Mesenchymal stem cell (in vitro differentiated cells and primary cell): ENCODE data around the gene ECT2L.

Experiments
- DNase-seq: peaks from one replicate; pipeline ENCODE4 v3.0.0-alpha.2; 2013
- H2AFZ ChIP-seq: one replicate; pipeline ENCODE4 v1.6.1; 2013; ENCODE audit warnings: low read depth, mild to moderate bottlenecking, control low read depth, inconsistent platforms, low read length, moderate library complexity
- H2AK5ac ChIP-seq: 2 replicates; pipeline ENCODE4 v1.6.1; 2013; ENCODE audit warnings: low read length, moderate library complexity, mild to moderate bottlenecking, inconsistent platforms; ENCODE audit not compliant: severe bottlenecking
- H2BK120ac ChIP-seq: one replicate; pipeline ENCODE4 v1.6.1; 2013; ENCODE audit warnings: low read depth, mild to moderate bottlenecking, inconsistent platforms, low read length, moderate library complexity
- H2BK12ac ChIP-seq, 2 experiments: one replicate each; pipeline ENCODE4 v1.6.1; 2013; ENCODE audit warnings: inconsistent platforms in 2 of 2, low read length in 2 of 2, mild to moderate bottlenecking in 2 of 2, moderate library complexity in 2 of 2, control low read depth in 1 of 2
- H2BK15ac ChIP-seq: one replicate; pipeline ENCODE4 v1.6.1; 2013; ENCODE audit warnings: mild to moderate bottlenecking, low read depth, inconsistent platforms; ENCODE audit not compliant: poor library complexity, severe bottlenecking
- H2BK5ac ChIP-seq: 2 replicates; pipeline ENCODE4 v1.6.1; 2013; ENCODE audit warnings: low read depth, mild to moderate bottlenecking, low read length, control low read depth, inconsistent platforms; ENCODE audit not compliant: poor library complexity, severe bottlenecking
- H3K14ac ChIP-seq, 2 experiments: one replicate each; pipeline ENCODE4 v1.6.1; 2013; ENCODE audit warnings: inconsistent platforms in 2 of 2, low read length in 2 of 2, control low read depth in 1 of 2, mild to moderate bottlenecking in 1 of 2, moderate library complexity in 1 of 2
- H3K18ac ChIP-seq, 2 experiments: one replicate each; pipeline ENCODE4 v1.6.1; 2013; ENCODE audit warnings: inconsistent platforms in 2 of 2, low read length in 2 of 2, control low read depth in 1 of 2, low read depth in 1 of 2, mild to moderate bottlenecking in 1 of 2
- H3K23ac ChIP-seq, 2 experiments: one replicate each; pipeline ENCODE4 v1.6.1; 2013; ENCODE audit warnings: inconsistent platforms in 2 of 2, low read length in 2 of 2, mild to moderate bottlenecking in 2 of 2, moderate library complexity in 2 of 2, control low read depth in 1 of 2
- H3K27ac ChIP-seq: 2 replicates; pipeline ENCODE4 v1.5.1; 2013; ENCODE audit warnings: mild to moderate bottlenecking, moderate library complexity, low read length, control low read depth, inconsistent platforms; ENCODE audit not compliant: poor library complexity, severe bottlenecking
- H3K27me3 ChIP-seq, 2 experiments: 2 replicates each; pipeline versions ENCODE4 v1.6.1 to v1.7.0; 2013; ENCODE audit warnings: low read length in 2 of 2, mild to moderate bottlenecking in 2 of 2, moderate library complexity in 2 of 2, control low read depth in 1 of 2, inconsistent platforms in 1 of 2; ENCODE audit not compliant: control insufficient read depth in 1 of 2, insufficient read depth in 1 of 2
- H3K36me3 ChIP-seq, 2 experiments: 2 replicates each; pipeline versions ENCODE4 v1.6.1 to v1.7.0; 2013; ENCODE audit warnings: low read length in 2 of 2, control low read depth in 1 of 2, inconsistent platforms in 1 of 2, low read depth in 1 of 2, mild to moderate bottlenecking in 1 of 2; ENCODE audit not compliant: insufficient read depth in 2 of 2, control insufficient read depth in 1 of 2
- H3K4ac ChIP-seq, 2 experiments: one replicate each; pipeline ENCODE4 v1.6.1; 2013; ENCODE audit warnings: inconsistent platforms in 2 of 2, low read length in 2 of 2, mild to moderate bottlenecking in 2 of 2, moderate library complexity in 2 of 2, control low read depth in 1 of 2, low read depth in 1 of 2
- H3K4me1 ChIP-seq: 2 replicates; pipeline ENCODE4 v1.6.1; 2013; ENCODE audit warnings: low read depth, low read length, control low read depth; ENCODE audit not compliant: control insufficient read depth, insufficient read depth
- H3K4me2 ChIP-seq: 2 replicates; pipeline ENCODE4 v1.6.1; 2013; ENCODE audit warnings: low read length, mild to moderate bottlenecking, inconsistent platforms; ENCODE audit not compliant: poor library complexity, severe bottlenecking
- H3K4me3 ChIP-seq, 2 experiments: 2 replicates each; pipeline versions ENCODE4 v1.5.1 to v1.7.0; 2013; ENCODE audit warnings: low read length in 2 of 2, mild to moderate bottlenecking in 2 of 2, control low read depth in 1 of 2, low read depth in 1 of 2; ENCODE audit not compliant: insufficient read depth in 1 of 2
- H3K79me1 ChIP-seq: replicated peaks from 2 replicates; pipeline ENCODE4 v1.6.1; 2013; ENCODE audit warnings: mild to moderate bottlenecking, control low read depth, low read length, inconsistent platforms; ENCODE audit not compliant: poor library complexity, severe bottlenecking
- H3K9ac ChIP-seq: 2 replicates; pipeline ENCODE4 v1.7.0; 2013; ENCODE audit warnings: mild to moderate bottlenecking, low read length, moderate library complexity
- H3K9me3 ChIP-seq: 2 replicates; pipeline ENCODE4 v1.7.0; 2013; ENCODE audit warnings: mild to moderate bottlenecking, low read length; ENCODE audit not compliant: control insufficient read depth
- H4K8ac ChIP-seq: one replicate; pipeline ENCODE4 v1.6.1; 2013; ENCODE audit warnings: inconsistent platforms, mild to moderate bottlenecking, low read length, moderate library complexity
- H4K91ac ChIP-seq: one replicate; pipeline ENCODE4 v1.6.1; 2013; ENCODE audit warnings: mild to moderate bottlenecking, low read length, inconsistent platforms
- WGBS: methylation state at CpG from one replicate; pipeline ENCODE4 v1.1.7; 2013; ENCODE audit warnings: mixed read lengths; 5-methylcytosine and 5-hydroxymethylcytosine counted together

The ECT2L gene

DNA sequence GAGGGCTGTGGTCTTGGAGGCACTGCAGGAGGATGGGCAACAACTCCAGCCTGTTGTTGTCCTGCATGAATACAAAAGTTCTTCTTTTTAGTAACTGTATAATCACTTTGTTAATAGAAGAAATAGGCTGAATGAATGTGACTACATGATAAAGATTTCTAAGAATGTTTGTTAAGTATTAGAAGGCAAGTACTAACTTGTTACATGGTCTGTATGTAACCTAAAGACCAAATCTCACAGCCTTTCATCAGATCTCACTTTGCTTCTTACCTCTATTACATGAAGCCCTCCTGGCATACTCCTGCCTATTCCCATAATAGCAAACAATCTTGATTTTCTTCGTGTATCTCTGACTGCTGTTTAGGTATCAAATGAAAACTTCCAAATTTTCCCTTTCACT is 118.8 kb downstream of the ECT2L start:
- no peak overlapping the region for H3K18ac ChIP-seq
- 98% methylated on average over 1 of the region's 1 CpG for WGBS
- no peak overlapping the region for H3K9ac ChIP-seq
- no peak overlapping the region for H2AK5ac ChIP-seq
- no peak overlapping the region for H3K4ac ChIP-seq
- no peaks in the 10 kb centered on the region for H3K27me3 ChIP-seq
- no peak overlapping the region for H2AFZ ChIP-seq
- H3K4me1 ChIP-seq = no peaks in the 10 kb centered on the region
- peaks cover 2% of the 10 kb centered on the region for H3K79me1 ChIP-seq
- no peak overlapping the region for H2BK12ac ChIP-seq
- H3K23ac ChIP-seq = no peak overlapping the region
- no peak overlapping the region for H3K4me3 ChIP-seq
- no peak overlapping the region for H3K27ac ChIP-seq
- no peak overlapping the region for H3K14ac ChIP-seq
- no peak overlapping the region for H2BK5ac ChIP-seq
- H2BK120ac ChIP-seq = no peak overlapping the region
- no peak overlapping the region for H4K91ac ChIP-seq
- no peaks in the 10 kb centered on the region for H3K9me3 ChIP-seq
- peaks cover 18 to 93% of the 10 kb centered on the region in 2 experiments for H3K36me3 ChIP-seq
- DNase-seq = no peak
- H4K8ac ChIP-seq = no peak overlapping the region
- no peak overlapping the region for H2BK15ac ChIP-seq
- H3K4me2 ChIP-seq = no peak overlapping the region

DNA sequence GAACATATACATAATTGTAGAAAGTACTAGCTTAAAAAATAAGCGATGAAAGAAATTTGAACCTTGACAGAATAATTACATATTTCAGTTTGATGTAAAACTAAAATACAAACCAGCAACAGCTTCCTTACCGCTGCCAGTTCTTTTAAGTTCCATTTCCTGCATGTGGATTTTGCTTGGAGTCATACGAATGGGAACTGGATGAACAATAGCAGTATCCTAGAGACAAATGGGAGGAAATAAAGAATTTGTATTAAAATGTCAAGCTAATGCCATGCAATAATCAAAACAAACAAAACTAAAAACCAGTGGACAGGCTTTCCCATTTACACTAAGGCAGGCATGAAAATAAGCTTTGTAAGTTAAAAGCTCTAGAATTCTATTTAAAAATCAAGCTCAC is 125.0 kb downstream of the ECT2L start:
- Histone ChIP-seq H3K14ac (no peak overlapping the region), H2BK120ac (no peak overlapping the region)
- 100% methylated on average over 2 of the region's 3 CpGs for WGBS

DNA sequence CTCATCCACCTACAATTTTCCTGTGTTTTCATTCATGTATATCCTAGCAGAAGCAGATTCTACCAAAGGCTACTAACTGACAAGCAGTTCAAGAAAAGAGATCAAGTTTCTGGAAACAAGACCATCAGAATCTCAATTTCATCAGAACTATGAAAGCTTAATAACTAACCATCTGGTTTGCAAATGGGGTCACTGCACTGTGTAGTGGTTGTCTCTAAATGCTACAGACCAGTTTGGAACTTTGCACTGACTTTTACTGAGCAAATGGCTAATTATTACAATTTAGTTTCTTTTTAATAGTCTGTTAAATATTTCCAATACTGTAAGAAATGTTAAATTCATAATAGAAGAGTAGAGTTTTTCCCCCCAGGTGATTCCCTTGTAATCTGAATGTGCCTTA is 127.7 kb downstream of the ECT2L start:
- Histone ChIP-seq H3K4ac (no peak overlapping the region), H2AFZ (no peak overlapping the region), H3K9me3 (no peaks in the 10 kb centered on the region), H2BK5ac (no peak overlapping the region), H2BK15ac (no peak overlapping the region), H3K18ac (no peak overlapping the region), H3K27ac (no peak overlapping the region), H2BK12ac (no peak overlapping the region), H3K79me1 (peaks cover 2% of the 10 kb centered on the region), H3K36me3 (peaks cover 0 to 62% of the 10 kb centered on the region in 2 experiments), H4K8ac (no peak overlapping the region), H3K14ac (no peak overlapping the region), H3K4me3 (no peak overlapping the region), H2BK120ac (no peak overlapping the region), H3K23ac (no peak overlapping the region), H2AK5ac (no peak overlapping the region), H3K27me3 (no peaks in the 10 kb centered on the region), H4K91ac (no peak overlapping the region), H3K9ac (no peak overlapping the region), H3K4me1 (no peaks in the 10 kb centered on the region), H3K4me2 (no peak overlapping the region)
- DNase-seq = no peak

More for the DNA sequence above, 125.0 kb downstream of the ECT2L start:
- no peak for DNase-seq
- H2BK5ac ChIP-seq = no peak overlapping the region
- no peak overlapping the region for H3K4ac ChIP-seq
- H2BK15ac ChIP-seq = no peak overlapping the region
- no peak overlapping the region for H2AFZ ChIP-seq
- H4K8ac ChIP-seq = no peak overlapping the region
- H3K4me1 ChIP-seq = no peaks in the 10 kb centered on the region
- no peak overlapping the region for H3K4me2 ChIP-seq
- H4K91ac ChIP-seq = no peak overlapping the region
- H3K79me1 ChIP-seq = peaks cover 2% of the 10 kb centered on the region
- no peaks in the 10 kb centered on the region for H3K9me3 ChIP-seq
- H2AK5ac ChIP-seq = no peak overlapping the region
- no peaks in the 10 kb centered on the region for H3K27me3 ChIP-seq
- no peak overlapping the region for H3K27ac ChIP-seq
- no peak overlapping the region for H3K9ac ChIP-seq
- H3K4me3 ChIP-seq = no peak overlapping the region
- H3K36me3 ChIP-seq = peaks cover 3 to 62% of the 10 kb centered on the region in 2 experiments
- H3K18ac ChIP-seq = no peak overlapping the region
- no peak overlapping the region for H2BK12ac ChIP-seq
- no peak overlapping the region for H3K23ac ChIP-seq

DNA sequence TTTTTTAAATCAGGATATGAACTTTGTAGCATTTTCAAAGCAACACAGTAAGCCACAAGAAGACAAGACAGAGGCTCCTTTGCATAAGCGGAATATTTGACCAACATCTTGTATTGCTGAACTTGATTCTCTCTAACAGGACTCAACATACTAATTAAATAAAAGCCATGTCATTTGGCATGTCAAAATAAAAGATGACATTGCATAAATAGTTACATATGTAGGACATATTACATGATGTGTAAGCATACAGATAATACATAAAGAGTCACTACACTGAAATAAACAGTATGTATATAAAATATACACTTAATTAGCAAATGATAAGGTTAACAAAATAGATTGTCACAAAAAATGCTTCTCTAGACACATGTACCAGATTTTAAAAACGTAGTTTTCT is 129.9 kb downstream of the ECT2L start:
- H2BK5ac ChIP-seq = no peak overlapping the region
- H2BK15ac ChIP-seq = no peak overlapping the region
- H3K9ac ChIP-seq = no peak overlapping the region
- H3K18ac ChIP-seq = no peak overlapping the region
- no peak overlapping the region for H3K23ac ChIP-seq
- H2BK120ac ChIP-seq = no peak overlapping the region
- no peaks in the 10 kb centered on the region for H3K4me1 ChIP-seq
- H3K36me3 ChIP-seq = peaks cover 0 to 55% of the 10 kb centered on the region in 2 experiments
- H3K14ac ChIP-seq = no peak overlapping the region
- H3K27me3 ChIP-seq = no peaks in the 10 kb centered on the region
- H3K27ac ChIP-seq = no peak overlapping the region
- H4K8ac ChIP-seq = no peak overlapping the region
- no peaks in the 10 kb centered on the region for H3K79me1 ChIP-seq
- H3K4ac ChIP-seq = no peak overlapping the region
- no peak overlapping the region for H2AFZ ChIP-seq
- 100% methylated on average over 1 of the region's 2 CpGs for WGBS
- H2BK12ac ChIP-seq = no peak overlapping the region
- H4K91ac ChIP-seq = no peak overlapping the region
- DNase-seq = no peak
- H3K9me3 ChIP-seq = no peaks in the 10 kb centered on the region
- no peak overlapping the region for H3K4me3 ChIP-seq
- H2AK5ac ChIP-seq = no peak overlapping the region
- no peak overlapping the region for H3K4me2 ChIP-seq
